ENCODE results near the gene PEX11B.

DNA sequence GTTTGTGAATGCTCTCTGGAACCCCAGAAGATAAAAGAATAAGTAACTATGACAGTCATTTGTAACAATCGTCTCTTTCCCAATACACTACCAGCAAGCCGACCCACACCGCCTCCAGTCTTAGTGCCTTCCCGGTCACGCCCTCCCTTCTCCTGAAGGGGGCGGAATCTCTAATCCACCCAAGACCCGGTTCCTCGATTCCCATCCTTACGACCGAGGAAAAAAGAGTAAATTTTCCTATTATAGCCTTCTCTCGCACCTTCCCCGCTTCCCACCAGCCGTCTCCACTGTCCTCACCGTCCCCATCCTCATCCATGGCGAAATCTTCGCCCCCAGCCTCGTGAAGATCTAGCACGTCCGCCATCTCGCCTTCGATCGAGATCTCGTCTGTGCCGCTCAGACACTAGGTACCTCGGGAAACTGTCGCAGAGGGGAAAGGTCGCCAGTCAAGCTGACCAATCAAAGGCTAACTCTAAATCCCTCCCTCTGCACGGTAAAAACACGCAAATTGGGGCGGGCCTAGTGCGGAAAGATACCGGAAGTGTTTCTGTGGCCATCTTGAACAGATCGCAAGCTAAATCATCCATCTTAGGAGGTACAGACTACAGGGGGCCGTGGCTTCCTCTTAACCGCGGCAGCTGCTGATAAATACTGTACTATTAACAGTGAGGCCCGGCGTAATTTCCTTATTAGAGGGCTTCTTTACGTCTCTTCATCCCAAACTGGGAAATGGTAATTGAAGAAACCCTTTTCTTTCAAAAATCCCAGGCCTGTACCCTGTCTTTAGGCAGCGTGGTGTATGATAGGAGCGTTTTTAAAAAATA lies 8.8 kb upstream of the PEX11B start, which contains the start of gene RBM8A:
- peak; percentile 62; the same call in 1 of the 2 replicates for TF ChIP-seq ZNF660 (tag by site-specific recombination; IDR thresholded peaks at IDR 0.05)
- peak; percentile 98 for TF ChIP-seq CTCF (tag by site-specific recombination; IDR thresholded peaks at IDR 0.05)
- TF ChIP-seq ZNF274 (IDR thresholded peaks at IDR 0.05; ENCODE audit: low read length) = no peak
- no peak for TF ChIP-seq ZNF274 (tag by site-specific recombination; IDR thresholded peaks at IDR 0.05; ENCODE audit: borderline replicate concordance)
- TF ChIP-seq, protein P1, sequence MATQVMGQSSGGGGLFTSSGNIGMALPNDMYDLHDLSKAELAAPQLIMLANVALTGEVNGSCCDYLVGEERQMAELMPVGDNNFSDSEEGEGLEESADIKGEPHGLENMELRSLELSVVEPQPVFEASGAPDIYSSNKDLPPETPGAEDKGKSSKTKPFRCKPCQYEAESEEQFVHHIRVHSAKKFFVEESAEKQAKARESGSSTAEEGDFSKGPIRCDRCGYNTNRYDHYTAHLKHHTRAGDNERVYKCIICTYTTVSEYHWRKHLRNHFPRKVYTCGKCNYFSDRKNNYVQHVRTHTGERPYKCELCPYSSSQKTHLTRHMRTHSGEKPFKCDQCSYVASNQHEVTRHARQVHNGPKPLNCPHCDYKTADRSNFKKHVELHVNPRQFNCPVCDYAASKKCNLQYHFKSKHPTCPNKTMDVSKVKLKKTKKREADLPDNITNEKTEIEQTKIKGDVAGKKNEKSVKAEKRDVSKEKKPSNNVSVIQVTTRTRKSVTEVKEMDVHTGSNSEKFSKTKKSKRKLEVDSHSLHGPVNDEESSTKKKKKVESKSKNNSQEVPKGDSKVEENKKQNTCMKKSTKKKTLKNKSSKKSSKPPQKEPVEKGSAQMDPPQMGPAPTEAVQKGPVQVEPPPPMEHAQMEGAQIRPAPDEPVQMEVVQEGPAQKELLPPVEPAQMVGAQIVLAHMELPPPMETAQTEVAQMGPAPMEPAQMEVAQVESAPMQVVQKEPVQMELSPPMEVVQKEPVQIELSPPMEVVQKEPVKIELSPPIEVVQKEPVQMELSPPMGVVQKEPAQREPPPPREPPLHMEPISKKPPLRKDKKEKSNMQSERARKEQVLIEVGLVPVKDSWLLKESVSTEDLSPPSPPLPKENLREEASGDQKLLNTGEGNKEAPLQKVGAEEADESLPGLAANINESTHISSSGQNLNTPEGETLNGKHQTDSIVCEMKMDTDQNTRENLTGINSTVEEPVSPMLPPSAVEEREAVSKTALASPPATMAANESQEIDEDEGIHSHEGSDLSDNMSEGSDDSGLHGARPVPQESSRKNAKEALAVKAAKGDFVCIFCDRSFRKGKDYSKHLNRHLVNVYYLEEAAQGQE (tag by site-specific recombination; IDR thresholded peaks at IDR 0.05) = peak; percentile 51; the same call in 1 of the 2 replicates

All from HEK293 (cell line).